ENCODE results near the gene ALG14. TPM values are rescaled to one million over a fixed set of nuclear protein-coding genes. Genes with fewer than 3 reads are reported as not detected.
A peak's percentile ranks its signal among the peaks of the same experiment; 100 is the strongest.

The ALG14 gene
- total RNA-seq, 1 donor from 2014 or later, result 2.6 TPM

GRCh38 chr1:94940738-94941137 lies 132.0 kb downstream of the ALG14 start:
- intact Hi-C loops (cut with micrococcal nuclease), result no loop called here
- TF ChIP-seq CTCF (IDR thresholded peaks at IDR 0.05; ENCODE audit: borderline replicate concordance), result no peak
- H3K36me3 ChIP-seq, result no peaks in the 10 kb centered on the region

DNA sequence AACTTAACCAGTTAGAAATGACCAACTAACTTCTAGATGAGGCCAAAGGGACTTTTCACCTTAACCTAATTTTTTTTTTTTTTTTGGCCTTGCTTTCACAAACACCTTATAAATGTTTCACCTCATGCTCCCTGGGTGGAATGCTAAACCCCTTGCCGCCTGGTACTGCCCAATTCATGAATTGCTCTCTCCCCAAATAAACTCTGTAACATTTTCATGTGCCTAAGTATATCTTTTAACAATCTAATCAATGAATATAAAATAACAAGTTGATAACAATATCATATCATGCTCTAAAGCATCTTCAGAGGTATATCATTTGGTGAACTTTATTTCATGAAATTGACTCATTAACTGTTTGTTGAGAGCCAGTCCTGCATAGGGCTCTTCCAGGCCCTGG lies 134.9 kb downstream of the ALG14 start:
- Histone ChIP-seq H3K27me3 (ENCODE audit: low read depth) (no peaks in the 10 kb centered on the region), H3K9me3 (replicated peaks) (no peaks in the 10 kb centered on the region), H3K4me3 (no peak overlapping the region), H3K4me1 (peaks cover 16% of the 10 kb centered on the region), H3K27ac (replicated peaks) (no peak overlapping the region), H3K36me3 (peaks cover under 1% of the 10 kb centered on the region)
- DNase-seq, result no peak
- intact Hi-C loops (cut with micrococcal nuclease), result no loop called here
- no peak for TF ChIP-seq CTCF (IDR thresholded peaks at IDR 0.05; ENCODE audit: borderline replicate concordance)

More at GRCh38 chr1:94940738-94941137, 132.0 kb downstream of the ALG14 start:
- Histone ChIP-seq H3K27ac (replicated peaks) (no peak overlapping the region), H3K27me3 (ENCODE audit: low read depth) (no peaks in the 10 kb centered on the region), H3K9me3 (replicated peaks) (no peaks in the 10 kb centered on the region), H3K4me1 (peaks cover 16% of the 10 kb centered on the region), H3K4me3 (no peak overlapping the region)
- no peak for DNase-seq

DNA sequence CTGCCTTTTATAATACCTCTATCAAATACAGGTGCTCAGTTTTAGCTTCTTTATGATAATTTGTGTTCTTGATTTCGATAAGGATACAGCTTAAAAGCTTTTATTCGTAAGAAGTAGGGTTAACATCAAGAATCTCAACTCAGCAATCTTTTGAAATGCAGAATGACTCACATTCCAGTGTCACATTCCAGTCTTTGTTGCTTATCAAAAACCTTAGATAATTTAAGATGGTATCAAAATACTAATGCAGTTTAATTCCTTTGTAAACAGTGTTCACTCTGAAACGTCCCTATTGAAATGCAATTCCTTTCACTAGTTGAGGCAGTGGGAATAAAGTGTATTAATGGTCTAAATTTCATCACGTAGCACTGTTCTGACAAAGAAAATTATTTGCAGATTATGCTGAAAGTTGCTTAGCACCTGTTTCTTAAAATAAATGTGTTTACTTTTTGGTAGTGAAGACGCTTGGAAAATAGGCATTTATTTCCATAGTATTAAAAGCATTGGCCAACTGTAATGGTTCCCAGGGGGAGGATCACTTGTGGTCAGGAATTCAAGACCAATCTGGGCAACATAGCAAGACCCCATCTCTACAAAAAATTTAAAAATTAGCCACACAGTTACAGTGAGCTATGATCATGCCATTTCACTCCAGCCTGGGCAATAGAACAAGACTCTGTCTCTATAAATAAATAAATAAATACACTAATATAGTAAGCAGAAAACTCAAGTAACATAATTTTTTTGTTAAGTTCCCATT lies 135.7 kb downstream of the ALG14 start:
- TF ChIP-seq CTCF (IDR thresholded peaks at IDR 0.05; ENCODE audit: borderline replicate concordance), result no peak
- Histone ChIP-seq H3K4me1 (peaks cover 16% of the 10 kb centered on the region), H3K9me3 (replicated peaks) (no peaks in the 10 kb centered on the region), H3K4me3 (no peak overlapping the region), H3K27me3 (ENCODE audit: low read depth) (no peaks in the 10 kb centered on the region), H3K27ac (replicated peaks) (peak overlapping the region; percentile 33), H3K36me3 (peaks cover 4% of the 10 kb centered on the region)
- no peak for DNase-seq
- intact Hi-C loops (cut with micrococcal nuclease), result no loop called here

GRCh38 chr1:94935476-94935875 lies 137.3 kb downstream of the ALG14 start:
- no peaks in the 10 kb centered on the region for H3K27me3 ChIP-seq (ENCODE audit: low read depth)
- H3K9me3 ChIP-seq (replicated peaks), result no peaks in the 10 kb centered on the region
- peaks cover 4% of the 10 kb centered on the region for H3K36me3 ChIP-seq
- H3K4me3 ChIP-seq, result no peak overlapping the region
- DNase-seq, result no peak
- no peak overlapping the region for H3K27ac ChIP-seq (replicated peaks)
- intact Hi-C loops (cut with micrococcal nuclease), result no loop called here
- TF ChIP-seq CTCF (IDR thresholded peaks at IDR 0.05; ENCODE audit: borderline replicate concordance), result no peak
- peaks cover 16% of the 10 kb centered on the region for H3K4me1 ChIP-seq

DNA sequence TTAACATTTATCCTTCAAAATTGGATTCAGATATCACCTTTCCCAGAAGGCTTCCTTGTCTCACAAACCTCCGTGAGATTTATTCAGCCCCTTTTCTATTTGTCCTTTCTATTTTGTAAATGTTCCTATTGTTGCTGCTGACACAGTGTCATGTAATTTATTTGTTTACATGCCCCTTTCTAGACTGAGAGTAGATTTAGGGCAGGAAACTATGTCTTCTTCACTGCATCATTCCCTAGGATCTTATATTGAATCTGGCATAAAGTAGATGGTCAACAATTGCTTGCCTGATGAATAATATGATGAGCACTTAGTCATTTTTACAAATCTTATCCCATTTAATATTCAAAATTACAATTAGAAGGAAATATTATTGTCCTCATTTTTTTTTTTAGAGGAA lies 137.7 kb downstream of the ALG14 start:
- no peak overlapping the region for H3K27ac ChIP-seq (replicated peaks)
- no peaks in the 10 kb centered on the region for H3K27me3 ChIP-seq (ENCODE audit: low read depth)
- H3K9me3 ChIP-seq (replicated peaks), result no peaks in the 10 kb centered on the region
- H3K36me3 ChIP-seq, result peaks cover 4% of the 10 kb centered on the region
- DNase-seq, result no peak
- peaks cover 17% of the 10 kb centered on the region for H3K4me1 ChIP-seq
- TF ChIP-seq CTCF (IDR thresholded peaks at IDR 0.05; ENCODE audit: borderline replicate concordance), result no peak
- intact Hi-C loops (cut with micrococcal nuclease), result no loop called here
- no peak overlapping the region for H3K4me3 ChIP-seq
